Ovary (tissue), 3 donors: ENCODE data around the gene FABP7.

Source experiments
- CTCF ChIP-seq, 3 donors: fragments of 450-650 bp in 2 of 3; fragments of 200-600 bp in 1 of 3; IDR thresholded peaks; one replicate each; pipeline versions ENCODE4 v1.5.1 to v1.8.0; 2016 to 2022; ENCODE audit warnings: antibody characterized with exemption in 3 of 3, mild to moderate bottlenecking in 1 of 3
- POLR2A ChIP-seq: fragments of 450-650 bp; IDR thresholded peaks from one replicate; pipeline ENCODE4 v1.6.1; 2017; ENCODE audit warnings: antibody characterized with exemption, mild to moderate bottlenecking, moderate library complexity
- donor health status: DM: no; HTN: no; CAD: no.

GRCh38 chr6:122753688-122754056, 25.8 kb upstream of the FABP7 start:
- TF ChIP-seq CTCF (IDR thresholded peaks at IDR 0.05) (no peak), POLR2A (no peak)
